Smooth muscle cell (in vitro differentiated cells): ENCODE data around the gene PRSS36. TPM values are rescaled to one million over a fixed set of nuclear protein-coding genes. Genes with fewer than 3 reads are reported as not detected.
"Not testable (repeated sequence)": the region's sequence is repeated elsewhere in the genome, so short reads cannot be mapped to it uniquely, and the experiment has no call there.

Source experiments
- DNase-seq: peaks from one replicate; lab custom pipeline; 2025; ENCODE audit not compliant: unreplicated experiment; lab: John Stamatoyannopoulos, UW
- H2AFZ ChIP-seq: fragments of 200-600 bp; sonication (generic); 2 replicates; pipeline ENCODE4 v1.6.0; 2016; ENCODE audit warnings: antibody characterized with exemption, low read depth, mild to moderate bottlenecking
- H3F3A ChIP-seq: fragments of 200-600 bp; sonication (generic); 2 replicates; pipeline ENCODE4 v1.6.0; 2017; ENCODE audit warnings: antibody characterized with exemption, low read depth
- H3K27ac ChIP-seq: fragments of 200-600 bp; sonication (generic); 2 replicates; pipeline ENCODE4 v1.5.1; 2016; ENCODE audit warnings: low read depth, mild to moderate bottlenecking
- H3K27me3 ChIP-seq: fragments of 200-600 bp; sonication (generic); 2 replicates; pipeline ENCODE4 v1.6.1; 2016; ENCODE audit warnings: low read depth, mild to moderate bottlenecking
- H3K36me3 ChIP-seq: fragments of 200-600 bp; sonication (generic); 2 replicates; pipeline ENCODE4 v1.5.1; 2016; ENCODE audit warnings: low read depth
- H3K4me1 ChIP-seq: fragments of 200-600 bp; sonication (generic); 2 replicates; pipeline ENCODE4 v1.5.1; 2016; ENCODE audit warnings: low read depth
- H3K4me2 ChIP-seq: fragments of 200-600 bp; sonication (generic); 2 replicates; pipeline ENCODE4 v1.6.0; 2016; ENCODE audit warnings: mild to moderate bottlenecking
- H3K4me3 ChIP-seq: fragments of 200-600 bp; sonication (generic); 2 replicates; pipeline ENCODE4 v1.5.1; 2016; ENCODE audit warnings: mild to moderate bottlenecking
- H3K79me2 ChIP-seq: fragments of 200-600 bp; sonication (generic); 2 replicates; pipeline ENCODE4 v1.6.0; 2016; ENCODE audit warnings: low read depth, mild to moderate bottlenecking
- H3K9ac ChIP-seq: fragments of 200-600 bp; sonication (generic); 2 replicates; pipeline ENCODE4 v1.6.0; 2016; ENCODE audit warnings: low read depth
- H3K9me3 ChIP-seq: fragments of 200-600 bp; sonication (generic); replicated peaks from 2 replicates; pipeline ENCODE4 v1.5.1; 2016; ENCODE audit warnings: low read depth
- H4K20me1 ChIP-seq: fragments of 200-600 bp; sonication (generic); 2 replicates; pipeline ENCODE4 v1.6.0; 2016; ENCODE audit warnings: low read depth
- WGBS: methylation state at CpG from one replicate; pipeline ENCODE4 v1.1.7; 2016; ENCODE audit warnings: low lambda C conversion rate; 5-methylcytosine and 5-hydroxymethylcytosine counted together
- polyA plus RNA-seq: library from polyadenylated mRNA; unstranded; fragments of >200 nt; fragmentation: Nextera tagmentation; extraction: Ambion mirVana; gene quantifications from 2 replicates; pipeline ENCODE4 v1.2.1, GENCODE V29; 2016
- total RNA-seq: library from RNA; depleted of rRNA; stranded (reverse); fragments of >200 nt; gene quantifications from 2 replicates; pipeline ENCODE4 v1.2.3, GENCODE V29; 2014
- TF ChIP-seq, protein P1 (sequence below): fragments of 200-600 bp; sonication (generic); IDR thresholded peaks from 2 replicates; pipeline ENCODE4 v1.5.1; 2017; ENCODE audit warnings: borderline replicate concordance, mild to moderate bottlenecking, antibody characterized with exemption; ENCODE audit not compliant: insufficient read depth, poor library complexity, severe bottlenecking

The PRSS36 gene
- total and polyA plus RNA-seq, 2 experiments from 2014 or later: 0.31 to 1.6 TPM

DNA sequence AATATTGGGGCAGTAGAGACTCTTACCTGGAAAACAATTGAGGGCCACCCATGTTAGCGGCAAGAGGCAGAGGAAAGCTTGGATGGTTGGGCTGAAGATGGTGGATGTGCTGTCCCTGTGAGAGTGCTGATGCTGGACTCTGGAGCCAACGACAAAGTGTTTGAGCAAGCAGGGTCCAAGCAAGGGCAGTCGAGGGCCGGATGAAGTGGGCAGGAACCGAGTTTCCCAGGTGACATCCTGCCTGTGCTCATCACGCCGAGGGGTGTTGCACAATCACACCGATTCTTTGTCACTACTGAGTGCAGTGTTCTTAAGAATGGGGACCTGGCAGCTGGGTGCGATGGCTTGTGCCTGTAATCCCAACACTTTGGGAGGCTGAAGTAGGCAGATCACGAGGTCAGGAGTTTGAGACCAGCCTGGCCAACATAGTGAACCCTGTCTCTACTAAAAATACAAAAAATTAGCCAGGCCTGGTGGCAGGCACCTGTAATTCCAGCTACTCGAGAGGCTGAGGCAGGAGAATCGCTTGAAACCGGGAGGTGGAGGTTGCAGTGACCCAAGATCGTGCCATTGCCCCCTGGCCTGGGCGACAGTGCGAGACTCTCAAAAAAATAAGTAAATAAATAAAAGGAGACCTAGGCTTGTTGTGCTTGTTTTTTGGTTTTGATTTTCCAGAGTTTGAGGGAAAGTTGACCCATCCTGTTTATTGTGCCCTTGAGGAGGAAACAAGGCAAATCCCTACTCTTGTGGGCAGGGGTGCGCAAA, 46.6 kb upstream of the PRSS36 start:
- 97% methylated on average over 17 of the region's 17 CpGs for WGBS
- H3K36me3 ChIP-seq: peaks cover 24% of the 10 kb centered on the region

GRCh38 chr16:31195861-31196260, 46.0 kb upstream of the PRSS36 start:
- not testable (repeated sequence) for H3K27ac ChIP-seq, H3K9me3 ChIP-seq, H3K9ac ChIP-seq, DNase-seq, H2AFZ ChIP-seq, H3K27me3 ChIP-seq, H3K79me2 ChIP-seq, H3K4me3 ChIP-seq, H3K4me1 ChIP-seq, H3K4me2 ChIP-seq
- WGBS: 97% methylated on average over 11 of the region's 11 CpGs
- Histone ChIP-seq H3F3A (peaks cover 62% of the 10 kb centered on the region), H4K20me1 (peaks cover 100% of the 10 kb centered on the region), H3K36me3 (peaks cover 27% of the 10 kb centered on the region)

More for the DNA sequence above, 46.6 kb upstream of the PRSS36 start:
- Histone ChIP-seq H4K20me1 (peaks cover 100% of the 10 kb centered on the region), H3K4me1 (no peaks in the 10 kb centered on the region), H3K4me3 (no peak overlapping the region), H3F3A (peaks cover 55% of the 10 kb centered on the region), H3K9ac (no peak overlapping the region), H3K27me3 (no peaks in the 10 kb centered on the region), H3K9me3 (no peaks in the 10 kb centered on the region), H3K79me2 (no peaks in the 10 kb centered on the region), H3K4me2 (no peak overlapping the region), H2AFZ (no peak overlapping the region), H3K27ac (no peak overlapping the region)
- TF ChIP-seq, protein P1, sequence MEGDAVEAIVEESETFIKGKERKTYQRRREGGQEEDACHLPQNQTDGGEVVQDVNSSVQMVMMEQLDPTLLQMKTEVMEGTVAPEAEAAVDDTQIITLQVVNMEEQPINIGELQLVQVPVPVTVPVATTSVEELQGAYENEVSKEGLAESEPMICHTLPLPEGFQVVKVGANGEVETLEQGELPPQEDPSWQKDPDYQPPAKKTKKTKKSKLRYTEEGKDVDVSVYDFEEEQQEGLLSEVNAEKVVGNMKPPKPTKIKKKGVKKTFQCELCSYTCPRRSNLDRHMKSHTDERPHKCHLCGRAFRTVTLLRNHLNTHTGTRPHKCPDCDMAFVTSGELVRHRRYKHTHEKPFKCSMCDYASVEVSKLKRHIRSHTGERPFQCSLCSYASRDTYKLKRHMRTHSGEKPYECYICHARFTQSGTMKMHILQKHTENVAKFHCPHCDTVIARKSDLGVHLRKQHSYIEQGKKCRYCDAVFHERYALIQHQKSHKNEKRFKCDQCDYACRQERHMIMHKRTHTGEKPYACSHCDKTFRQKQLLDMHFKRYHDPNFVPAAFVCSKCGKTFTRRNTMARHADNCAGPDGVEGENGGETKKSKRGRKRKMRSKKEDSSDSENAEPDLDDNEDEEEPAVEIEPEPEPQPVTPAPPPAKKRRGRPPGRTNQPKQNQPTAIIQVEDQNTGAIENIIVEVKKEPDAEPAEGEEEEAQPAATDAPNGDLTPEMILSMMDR: no peak
- no peak for DNase-seq

DNA sequence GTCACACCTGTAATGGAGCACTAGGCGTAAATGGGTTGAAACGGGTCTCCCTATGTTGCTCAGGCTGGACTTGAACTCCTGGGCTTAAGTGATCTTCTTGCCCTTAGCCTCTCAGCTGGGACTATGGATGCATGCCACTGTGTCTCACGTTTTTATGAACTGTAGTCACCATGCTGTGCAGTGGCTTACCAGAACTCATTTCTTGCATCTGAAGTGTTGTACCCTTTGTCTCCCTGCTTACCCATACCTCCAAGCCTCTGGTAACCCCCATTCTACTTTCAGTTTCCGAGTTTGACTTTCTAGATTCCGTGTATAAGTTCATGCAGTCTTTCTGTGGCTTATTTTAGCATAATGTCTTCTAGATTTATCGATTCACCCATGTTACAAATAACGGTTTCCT, 45.0 kb upstream of the PRSS36 start:
- Histone ChIP-seq H3K4me3 (no peak overlapping the region), H4K20me1 (peaks cover 100% of the 10 kb centered on the region), H3K4me2 (no peak overlapping the region), H3F3A (peaks cover 65% of the 10 kb centered on the region), H3K9ac (no peak overlapping the region), H3K4me1 (no peaks in the 10 kb centered on the region), H3K79me2 (peaks cover 10% of the 10 kb centered on the region), H3K27ac (no peak overlapping the region), H3K36me3 (peaks cover 34% of the 10 kb centered on the region), H3K27me3 (no peaks in the 10 kb centered on the region), H2AFZ (no peak overlapping the region), H3K9me3 (no peaks in the 10 kb centered on the region)
- DNase-seq: no peak
- TF ChIP-seq, protein P1: no peak
- 94% methylated on average over 7 of the region's 7 CpGs for WGBS

GRCh38 chr16:31193874-31194273, 44.0 kb upstream of the PRSS36 start:
- peaks cover 44% of the 10 kb centered on the region for H3K36me3 ChIP-seq
- DNase-seq: no peak
- H3K4me2 ChIP-seq: no peak overlapping the region
- TF ChIP-seq, protein P1: no peak
- WGBS: 95% methylated on average over 2 of the region's 2 CpGs
- H2AFZ ChIP-seq: no peak overlapping the region
- no peak overlapping the region for H3K27ac ChIP-seq
- H3K4me1 ChIP-seq: no peaks in the 10 kb centered on the region
- peaks cover 100% of the 10 kb centered on the region for H4K20me1 ChIP-seq
- no peak overlapping the region for H3K9ac ChIP-seq
- H3K79me2 ChIP-seq: peaks cover 20% of the 10 kb centered on the region
- H3K9me3 ChIP-seq: no peaks in the 10 kb centered on the region
- no peaks in the 10 kb centered on the region for H3K27me3 ChIP-seq
- H3K4me3 ChIP-seq: no peak overlapping the region
- peaks cover 68% of the 10 kb centered on the region for H3F3A ChIP-seq
